ENCODE results near the gene JCAD. TPM values are rescaled to one million over a fixed set of nuclear protein-coding genes. Genes with fewer than 3 reads are reported as not detected.
A peak's percentile ranks its signal among the peaks of the same experiment; 100 is the strongest.
"Not testable (repeated sequence)": the region's sequence is repeated elsewhere in the genome, so short reads cannot be mapped to it uniquely, and the experiment has no call there.

The JCAD gene
- total RNA-seq, 1 donor from 2014 or later = 31.0 TPM

DNA sequence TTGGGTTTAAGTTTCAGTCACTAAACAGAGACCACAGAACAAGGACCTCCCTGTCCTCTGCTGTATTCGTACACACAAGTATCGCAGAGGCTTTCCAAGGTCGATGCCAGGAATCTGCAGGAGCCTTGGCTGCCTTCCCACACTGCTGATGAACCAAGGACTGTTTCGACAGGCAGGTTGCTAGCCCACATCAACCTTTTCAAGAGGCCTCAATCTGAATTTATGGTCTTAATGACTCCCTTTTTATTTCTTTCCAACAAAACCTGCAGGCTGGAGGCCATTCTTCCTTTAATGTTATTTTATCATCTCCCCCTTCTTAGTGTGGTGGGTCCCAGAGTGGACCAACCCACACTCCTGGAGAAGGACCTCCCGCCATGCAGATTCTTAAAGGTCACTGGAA is 45.6 kb downstream of the JCAD start:
- Mint-ChIP-seq H3K27me3 (no peaks in the 10 kb centered on the region), H3K9me3 (no peaks in the 10 kb centered on the region), H3K27ac (peak overlapping the region; percentile 79), H3K4me1 (ENCODE audit: unreplicated experiment) (peaks cover 30% of the 10 kb centered on the region), H3K4me3 (peak overlapping the region; percentile 75), H3K36me3 (peaks cover 12% of the 10 kb centered on the region)
- no peak for DNase-seq (ENCODE audit: extremely low spot score, unreplicated experiment)
- TF ChIP-seq, protein P1, sequence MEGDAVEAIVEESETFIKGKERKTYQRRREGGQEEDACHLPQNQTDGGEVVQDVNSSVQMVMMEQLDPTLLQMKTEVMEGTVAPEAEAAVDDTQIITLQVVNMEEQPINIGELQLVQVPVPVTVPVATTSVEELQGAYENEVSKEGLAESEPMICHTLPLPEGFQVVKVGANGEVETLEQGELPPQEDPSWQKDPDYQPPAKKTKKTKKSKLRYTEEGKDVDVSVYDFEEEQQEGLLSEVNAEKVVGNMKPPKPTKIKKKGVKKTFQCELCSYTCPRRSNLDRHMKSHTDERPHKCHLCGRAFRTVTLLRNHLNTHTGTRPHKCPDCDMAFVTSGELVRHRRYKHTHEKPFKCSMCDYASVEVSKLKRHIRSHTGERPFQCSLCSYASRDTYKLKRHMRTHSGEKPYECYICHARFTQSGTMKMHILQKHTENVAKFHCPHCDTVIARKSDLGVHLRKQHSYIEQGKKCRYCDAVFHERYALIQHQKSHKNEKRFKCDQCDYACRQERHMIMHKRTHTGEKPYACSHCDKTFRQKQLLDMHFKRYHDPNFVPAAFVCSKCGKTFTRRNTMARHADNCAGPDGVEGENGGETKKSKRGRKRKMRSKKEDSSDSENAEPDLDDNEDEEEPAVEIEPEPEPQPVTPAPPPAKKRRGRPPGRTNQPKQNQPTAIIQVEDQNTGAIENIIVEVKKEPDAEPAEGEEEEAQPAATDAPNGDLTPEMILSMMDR (conservative IDR thresholded peaks at IDR 0.05) = no peak

DNA sequence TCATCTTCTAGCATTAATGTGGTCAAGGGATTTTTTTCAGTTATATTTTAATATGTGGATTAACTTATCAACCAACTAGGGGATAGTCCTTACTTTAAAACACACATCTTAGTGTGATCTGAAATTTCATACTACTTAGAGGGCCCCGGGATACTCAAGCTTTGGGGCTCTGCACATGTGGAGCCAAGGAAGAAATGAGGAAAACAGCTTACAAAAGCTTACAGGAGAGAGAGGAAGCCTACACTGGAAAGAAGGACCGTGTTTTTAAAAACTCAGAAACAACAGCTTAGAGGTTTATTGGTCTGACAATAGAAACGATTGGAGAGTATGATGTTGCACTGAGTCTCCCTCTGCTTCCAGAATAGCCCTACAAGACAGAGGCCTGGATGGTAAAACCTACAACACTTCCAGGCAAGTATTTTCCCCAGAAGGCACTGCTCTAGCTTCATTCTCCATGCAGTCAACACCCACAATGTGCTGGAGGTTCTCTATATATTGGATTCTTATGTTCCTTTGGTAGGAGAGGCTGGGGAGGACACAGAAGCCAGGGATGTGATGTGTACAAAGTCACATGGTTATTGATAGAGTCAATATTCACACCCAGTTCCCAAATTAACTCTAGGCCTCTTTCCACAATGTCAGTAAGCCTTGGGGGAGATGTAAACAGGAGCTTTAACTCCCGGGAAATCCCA is 47.3 kb downstream of the JCAD start:
- Mint-ChIP-seq H3K27me3 (no peaks in the 10 kb centered on the region), H3K9me3 (no peaks in the 10 kb centered on the region), H3K4me1 (ENCODE audit: unreplicated experiment) (peaks cover 32% of the 10 kb centered on the region), H3K36me3 (peaks cover 4% of the 10 kb centered on the region), H3K27ac (no peak overlapping the region), H3K4me3 (no peak overlapping the region)
- no peak for DNase-seq (ENCODE audit: extremely low spot score, unreplicated experiment)
- TF ChIP-seq, protein P1 (conservative IDR thresholded peaks at IDR 0.05) = no peak

DNA sequence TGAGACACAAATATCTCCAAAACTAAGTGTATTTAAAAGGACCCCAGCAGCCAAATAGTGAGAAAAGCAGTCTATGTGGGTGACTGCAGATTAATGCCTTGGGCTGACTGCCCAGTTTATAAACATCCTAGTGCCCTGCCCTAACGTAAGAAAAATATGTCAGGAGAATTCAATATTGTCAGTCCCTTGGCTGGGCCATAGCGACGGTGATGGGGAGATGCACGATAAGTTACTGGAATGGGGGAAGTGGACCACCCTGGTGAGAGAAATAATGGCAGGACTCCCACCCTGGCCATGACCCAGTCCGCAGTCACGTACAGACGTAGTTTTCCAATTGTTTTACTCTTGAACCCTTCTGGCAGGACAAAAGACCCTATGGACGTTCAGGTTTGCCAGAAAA is 48.0 kb downstream of the JCAD start:
- Mint-ChIP-seq H3K4me1 (ENCODE audit: unreplicated experiment) (peaks cover 38% of the 10 kb centered on the region), H3K36me3 (peaks cover 4% of the 10 kb centered on the region), H3K4me3 (no peak overlapping the region), H3K27me3 (no peaks in the 10 kb centered on the region), H3K9me3 (no peaks in the 10 kb centered on the region), H3K27ac (no peak overlapping the region)
- TF ChIP-seq, protein P1 (conservative IDR thresholded peaks at IDR 0.05) = no peak
- DNase-seq (ENCODE audit: extremely low spot score, unreplicated experiment) = no peak

DNA sequence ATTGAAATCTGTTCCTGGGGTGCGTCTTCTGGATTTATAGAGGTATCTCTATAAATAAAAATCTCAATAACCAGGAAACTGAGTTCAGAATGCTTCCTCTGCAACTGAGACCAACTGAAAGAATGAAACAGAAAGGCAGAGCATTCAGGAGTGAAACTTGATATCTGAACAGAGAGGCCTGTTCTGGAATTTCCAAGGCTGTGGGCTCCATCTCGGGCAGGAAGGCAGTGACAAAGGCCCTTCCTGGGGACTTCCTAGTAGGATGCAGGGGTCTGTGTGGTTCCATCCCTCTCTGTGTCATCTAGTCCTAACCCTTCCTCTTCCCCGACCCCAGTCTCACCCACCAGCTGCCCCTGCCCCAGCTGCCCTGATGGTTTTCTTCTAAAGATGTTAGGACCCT is 52.0 kb downstream of the JCAD start:
- Mint-ChIP-seq H3K4me3 (no peak overlapping the region), H3K36me3 (no peaks in the 10 kb centered on the region), H3K9me3 (no peaks in the 10 kb centered on the region), H3K27me3 (no peaks in the 10 kb centered on the region), H3K4me1 (ENCODE audit: unreplicated experiment) (peaks cover 23% of the 10 kb centered on the region), H3K27ac (no peak overlapping the region)
- DNase-seq (ENCODE audit: extremely low spot score, unreplicated experiment) = no peak
- TF ChIP-seq, protein P1 (conservative IDR thresholded peaks at IDR 0.05) = no peak

DNA sequence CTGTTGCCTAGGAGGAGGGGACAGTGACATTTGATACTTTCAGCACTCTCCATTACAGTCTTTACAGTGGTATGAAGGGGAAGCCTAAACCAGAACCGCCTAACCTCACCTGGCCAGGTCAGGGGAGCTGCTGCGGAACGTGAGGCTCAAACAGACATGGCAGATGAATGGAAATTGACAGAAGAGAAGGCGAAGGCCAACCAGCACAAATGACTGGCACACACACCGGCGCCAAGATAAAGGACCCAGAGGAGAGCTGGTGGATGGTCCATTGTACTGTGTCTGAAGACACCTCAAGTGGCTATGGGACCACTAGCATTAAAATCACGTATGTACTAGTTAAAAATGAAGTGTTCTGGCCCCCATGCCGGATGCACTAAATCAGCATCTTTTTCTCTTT is 53.0 kb downstream of the JCAD start:
- Mint-ChIP-seq H3K9me3 (no peaks in the 10 kb centered on the region), H3K36me3 (no peaks in the 10 kb centered on the region), H3K4me3 (no peak overlapping the region), H3K4me1 (ENCODE audit: unreplicated experiment) (peaks cover 29% of the 10 kb centered on the region), H3K27me3 (no peaks in the 10 kb centered on the region), H3K27ac (no peak overlapping the region)
- DNase-seq (ENCODE audit: extremely low spot score, unreplicated experiment) = no peak
- TF ChIP-seq, protein P1 (conservative IDR thresholded peaks at IDR 0.05) = no peak

DNA sequence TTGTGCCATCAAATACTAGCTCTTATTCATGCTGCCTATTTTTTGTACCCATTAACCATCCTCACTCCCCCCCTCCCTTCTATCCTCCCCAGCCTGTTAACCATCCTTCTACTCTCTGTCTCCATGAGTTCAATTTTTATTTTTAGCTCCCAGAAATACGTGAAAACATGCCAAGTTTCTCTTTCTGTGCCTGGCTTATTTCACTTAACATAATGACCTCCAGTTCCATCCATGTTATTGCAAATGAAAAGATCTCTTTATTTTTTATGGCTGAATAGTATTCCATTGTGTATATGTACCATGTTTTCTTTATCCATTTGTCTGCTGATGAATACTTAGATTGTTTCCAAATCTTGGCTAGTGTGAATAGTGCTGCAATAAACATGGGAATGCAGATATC is 54.3 kb downstream of the JCAD start:
- H3K27me3 Mint-ChIP-seq; H3K4me3 Mint-ChIP-seq; H3K9me3 Mint-ChIP-seq; H3K27ac Mint-ChIP-seq; DNase-seq (ENCODE audit: extremely low spot score, unreplicated experiment); H3K36me3 Mint-ChIP-seq: not testable (repeated sequence)
- peaks cover 36% of the 10 kb centered on the region for H3K4me1 Mint-ChIP-seq (ENCODE audit: unreplicated experiment)

Data from type B pancreatic cell (in vitro differentiated cells).